ENCODE data around the gene UBE2S.

The UBE2S gene

GRCh38 chr19:55434356-55434919 is 26.9 kb upstream of the UBE2S start:
- no peak for ATAC-seq (ENCODE audit: insufficient read depth, low read depth)
- Histone ChIP-seq H2AFZ (ENCODE audit: low read depth, low read length) (no peak overlapping the region), H3K36me3 (ENCODE audit: insufficient read depth, low read length) (no peaks in the 10 kb centered on the region), H3K27ac (ENCODE audit: low read length) (no peak overlapping the region), H3K9ac (ENCODE audit: low read depth, low read length) (no peak overlapping the region), H3K4me2 (ENCODE audit: insufficient read depth, low read length) (no peak overlapping the region), H3K79me2 (ENCODE audit: insufficient read depth, low read length) (no peaks in the 10 kb centered on the region), H3K4me3 (ENCODE audit: low read depth in 1 of 2, low read length in 2 of 2) (no peak overlapping the region), H3K9me3 (ENCODE audit: insufficient read depth, low read length, severe bottlenecking) (no peaks in the 10 kb centered on the region), H3K4me1 (ENCODE audit: insufficient read depth, low read length) (no peaks in the 10 kb centered on the region), H4K20me1 (ENCODE audit: insufficient read depth, low read length) (0 out of 2 replicates have a peak, but pooled peaks cover 6% of the 10 kb centered on the region), H3K27me3 (ENCODE audit: insufficient read depth, low read length, poor library complexity) (no peaks in the 10 kb centered on the region)
- DNase-seq: no peak
- TF ChIP-seq EZH2 (IDR thresholded peaks at IDR 0.05; ENCODE audit: borderline replicate concordance, low read depth, low read length, severe bottlenecking): no peak

GRCh38 chr19:55433292-55433691 is 25.7 kb upstream of the UBE2S start:
- TF ChIP-seq CTCF (IDR thresholded peaks at IDR 0.05; ENCODE audit: borderline replicate concordance, extremely low read depth, low read length, poor library complexity, severe bottlenecking) (no peak), EZH2 (IDR thresholded peaks at IDR 0.05; ENCODE audit: borderline replicate concordance, low read depth, low read length, severe bottlenecking) (no peak)
- Histone ChIP-seq H3K4me1 (ENCODE audit: insufficient read depth, low read length) (no peaks in the 10 kb centered on the region), H3K4me2 (ENCODE audit: insufficient read depth, low read length) (no peak overlapping the region)

GRCh38 chr19:55432241-55432959 is 24.8 kb upstream of the UBE2S start:
- no peak overlapping the region for H3K27ac ChIP-seq (ENCODE audit: low read length)
- no peaks in the 10 kb centered on the region for H3K36me3 ChIP-seq (ENCODE audit: insufficient read depth, low read length)
- no peak overlapping the region for H2AFZ ChIP-seq (ENCODE audit: low read depth, low read length)
- no peak for TF ChIP-seq EZH2 (IDR thresholded peaks at IDR 0.05; ENCODE audit: borderline replicate concordance, low read depth, low read length, severe bottlenecking)
- TF ChIP-seq CTCF (IDR thresholded peaks at IDR 0.05; ENCODE audit: borderline replicate concordance, extremely low read depth, low read length, poor library complexity, severe bottlenecking): no peak
- no peak overlapping the region for H3K4me2 ChIP-seq (ENCODE audit: insufficient read depth, low read length)
- ATAC-seq (ENCODE audit: insufficient read depth, low read depth): no peak
- H3K9ac ChIP-seq (ENCODE audit: low read depth, low read length): no peak overlapping the region
- H3K4me1 ChIP-seq (ENCODE audit: insufficient read depth, low read length): no peaks in the 10 kb centered on the region
- no peak overlapping the region for H3K4me3 ChIP-seq (ENCODE audit: low read depth in 1 of 2, low read length in 2 of 2)
- no peaks in the 10 kb centered on the region for H3K9me3 ChIP-seq (ENCODE audit: insufficient read depth, low read length, severe bottlenecking)
- H3K79me2 ChIP-seq (ENCODE audit: insufficient read depth, low read length): no peaks in the 10 kb centered on the region
- no peaks in the 10 kb centered on the region for H3K27me3 ChIP-seq (ENCODE audit: insufficient read depth, low read length, poor library complexity)
- no peak for DNase-seq
- H4K20me1 ChIP-seq (ENCODE audit: insufficient read depth, low read length): no peaks in the 10 kb centered on the region

More at GRCh38 chr19:55433292-55433691, 25.7 kb upstream of the UBE2S start:
- no peak for ATAC-seq (ENCODE audit: insufficient read depth, low read depth)
- no peak overlapping the region for H3K27ac ChIP-seq (ENCODE audit: low read length)
- no peak overlapping the region for H3K4me3 ChIP-seq (ENCODE audit: low read depth in 1 of 2, low read length in 2 of 2)
- DNase-seq: no peak
- H2AFZ ChIP-seq (ENCODE audit: low read depth, low read length): no peak overlapping the region
- H3K27me3 ChIP-seq (ENCODE audit: insufficient read depth, low read length, poor library complexity): no peaks in the 10 kb centered on the region
- H3K79me2 ChIP-seq (ENCODE audit: insufficient read depth, low read length): no peaks in the 10 kb centered on the region
- H3K9me3 ChIP-seq (ENCODE audit: insufficient read depth, low read length, severe bottlenecking): no peaks in the 10 kb centered on the region
- H3K9ac ChIP-seq (ENCODE audit: low read depth, low read length): no peak overlapping the region
- H3K36me3 ChIP-seq (ENCODE audit: insufficient read depth, low read length): no peaks in the 10 kb centered on the region
- H4K20me1 ChIP-seq (ENCODE audit: insufficient read depth, low read length): no peaks in the 10 kb centered on the region

GRCh38 chr19:55431183-55431582 is 23.6 kb upstream of the UBE2S start:
- TF ChIP-seq CTCF (IDR thresholded peaks at IDR 0.05; ENCODE audit: borderline replicate concordance, extremely low read depth, low read length, poor library complexity, severe bottlenecking) (no peak), EZH2 (IDR thresholded peaks at IDR 0.05; ENCODE audit: borderline replicate concordance, low read depth, low read length, severe bottlenecking) (no peak)
- no peaks in the 10 kb centered on the region for H3K4me1 ChIP-seq (ENCODE audit: insufficient read depth, low read length)
- no peaks in the 10 kb centered on the region for H4K20me1 ChIP-seq (ENCODE audit: insufficient read depth, low read length)
- DNase-seq: no peak
- H3K4me3 ChIP-seq (ENCODE audit: low read depth in 1 of 2, low read length in 2 of 2): no peak overlapping the region
- no peaks in the 10 kb centered on the region for H3K79me2 ChIP-seq (ENCODE audit: insufficient read depth, low read length)
- no peak overlapping the region for H2AFZ ChIP-seq (ENCODE audit: low read depth, low read length)
- no peaks in the 10 kb centered on the region for H3K27me3 ChIP-seq (ENCODE audit: insufficient read depth, low read length, poor library complexity)
- no peak overlapping the region for H3K27ac ChIP-seq (ENCODE audit: low read length)
- no peaks in the 10 kb centered on the region for H3K9me3 ChIP-seq (ENCODE audit: insufficient read depth, low read length, severe bottlenecking)
- H3K4me2 ChIP-seq (ENCODE audit: insufficient read depth, low read length): no peak overlapping the region
- ATAC-seq (ENCODE audit: insufficient read depth, low read depth): no peak
- H3K36me3 ChIP-seq (ENCODE audit: insufficient read depth, low read length): no peaks in the 10 kb centered on the region
- H3K9ac ChIP-seq (ENCODE audit: low read depth, low read length): no peak overlapping the region

Data from DND-41 (cell line).